ENCODE measurements around the gene EXD3.

The EXD3 gene

GRCh38 chr9:137460363-137461315 is 37.7 kb upstream of the EXD3 start:
- no peak for DNase-seq (ENCODE audit: extremely low read depth, low read depth)

GRCh38 chr9:137459601-137460362 is 36.8 kb upstream of the EXD3 start:
- DNase-seq (ENCODE audit: extremely low read depth, low read depth), result no peak
- no peak for TF ChIP-seq CTCF (IDR thresholded peaks at IDR 0.05; ENCODE audit: low read depth, low read length)

More at GRCh38 chr9:137460363-137461315, 37.7 kb upstream of the EXD3 start:
- TF ChIP-seq CTCF (IDR thresholded peaks at IDR 0.05; ENCODE audit: low read depth, low read length), result no peak

- no peak for TF ChIP-seq CTCF (IDR thresholded peaks at IDR 0.05; ENCODE audit: low read depth, low read length)
- DNase-seq (ENCODE audit: extremely low read depth, low read depth), result peak; percentile 66
These were observed 36.2 kb upstream of the EXD3 start, which contains the start of gene NSMF for GRCh38 chr9:137459152-137459600. TSS of gene NSMF (minus strand) at chr9:137459334. CDS start at chr9:137459102, 232 bp downstream.

DNA sequence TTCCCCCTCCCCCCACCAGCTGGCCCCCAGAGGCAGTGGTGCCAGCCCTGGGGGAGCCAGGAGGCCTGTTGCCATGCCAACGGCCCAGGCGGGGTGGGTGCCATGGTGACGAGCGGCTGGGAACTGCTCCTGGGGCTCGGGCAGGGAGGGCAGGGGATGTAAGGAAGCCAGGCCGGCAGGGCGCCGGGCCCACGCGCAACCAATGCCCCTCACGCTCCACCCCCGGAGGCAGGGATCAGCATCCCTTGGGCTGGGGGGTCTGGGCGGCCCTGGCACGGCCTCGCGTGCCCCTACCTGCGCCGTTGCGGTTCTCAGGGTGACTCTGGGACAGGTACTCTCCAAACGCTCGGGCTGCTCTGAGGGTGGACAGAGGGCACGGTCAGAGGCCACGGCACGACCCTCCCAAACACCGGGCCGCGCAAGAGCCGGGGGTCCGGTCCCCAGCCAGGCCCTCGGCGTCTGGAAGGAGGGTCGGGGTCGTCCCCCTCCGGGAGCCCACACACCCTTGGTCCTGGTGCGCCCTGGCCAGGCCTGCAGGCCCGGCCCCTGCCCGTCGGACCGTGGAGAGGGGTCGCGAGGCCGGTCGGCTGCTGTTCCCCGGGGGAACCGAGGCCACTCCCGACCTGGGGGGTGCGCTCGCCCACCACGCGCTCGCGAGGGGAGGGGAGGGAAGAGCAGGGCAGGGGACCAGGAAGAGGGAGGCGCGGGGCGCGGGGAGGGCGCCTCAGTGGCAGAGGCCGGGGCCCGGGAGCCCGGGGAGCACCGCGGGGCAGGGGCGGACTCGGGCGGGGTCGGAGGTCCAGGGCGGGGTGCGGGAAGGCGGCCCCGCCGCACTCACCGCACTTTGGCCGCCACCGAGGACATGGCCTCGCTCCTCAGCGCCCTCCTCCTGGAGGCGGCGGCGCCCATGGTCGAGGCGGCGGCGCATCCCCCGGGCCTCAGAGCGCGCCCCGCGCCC is 35.5 kb upstream of the EXD3 start:
- no peak for DNase-seq (ENCODE audit: extremely low read depth, low read depth)
- no peak for TF ChIP-seq CTCF (IDR thresholded peaks at IDR 0.05; ENCODE audit: low read depth, low read length)

- no peak for TF ChIP-seq CTCF (IDR thresholded peaks at IDR 0.05; ENCODE audit: low read depth, low read length)
- no peak for DNase-seq (ENCODE audit: extremely low read depth, low read depth)
These were observed 34.6 kb upstream of the EXD3 start for GRCh38 chr9:137457406-137458193.

DNA sequence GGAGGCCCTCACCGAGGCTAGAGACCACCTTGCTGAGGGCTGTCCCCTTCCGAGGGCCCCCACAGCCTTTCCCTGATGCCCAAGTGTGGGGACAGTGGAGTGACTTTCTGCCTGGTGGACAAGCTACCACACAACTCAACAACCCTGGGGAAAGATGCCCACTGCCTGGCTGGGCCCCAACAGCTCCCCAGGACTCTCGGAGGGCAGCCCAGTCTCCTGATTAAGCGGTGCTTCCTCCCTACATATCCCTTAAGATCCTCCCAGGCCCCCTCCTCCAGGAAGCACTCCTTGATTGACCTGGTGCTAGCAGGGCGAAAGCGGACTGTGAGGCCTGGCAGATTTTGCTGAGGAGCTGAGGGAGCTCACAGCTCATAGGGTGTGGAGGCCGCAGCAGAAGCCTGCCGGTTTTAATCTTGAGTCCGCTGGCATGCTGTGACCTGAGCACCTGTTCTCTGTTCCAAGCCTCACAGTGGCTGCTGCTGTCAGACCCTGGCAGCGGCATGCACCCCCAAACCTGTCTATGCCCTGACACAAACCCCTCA is 34.0 kb upstream of the EXD3 start:
- DNase-seq (ENCODE audit: extremely low read depth, low read depth), result no peak
- no peak for TF ChIP-seq CTCF (IDR thresholded peaks at IDR 0.05; ENCODE audit: low read depth, low read length)
